OCI-LY1 (cell line): ENCODE measurements around the gene DPF3.

Experiments used
- EZH2 ChIP-seq: fragments of 200-600 bp; sonication (generic), shearing (Covaris generic); IDR thresholded peaks from 2 replicates; pipeline ENCODE4 v1.8.0; 2017; ENCODE audit warnings: borderline replicate concordance, mixed run types, mild to moderate bottlenecking, antibody characterized with exemption, low read length, moderate library complexity, mixed read lengths
- TF ChIP-seq, protein P1 (sequence below): fragments of 200-600 bp; sonication (generic), shearing (Covaris generic); IDR thresholded peaks from 2 replicates; pipeline ENCODE4 v1.5.1; 2017; ENCODE audit warnings: mild to moderate bottlenecking, antibody characterized with exemption, low read length, moderate library complexity, mixed read lengths

- TF ChIP-seq, protein P1, sequence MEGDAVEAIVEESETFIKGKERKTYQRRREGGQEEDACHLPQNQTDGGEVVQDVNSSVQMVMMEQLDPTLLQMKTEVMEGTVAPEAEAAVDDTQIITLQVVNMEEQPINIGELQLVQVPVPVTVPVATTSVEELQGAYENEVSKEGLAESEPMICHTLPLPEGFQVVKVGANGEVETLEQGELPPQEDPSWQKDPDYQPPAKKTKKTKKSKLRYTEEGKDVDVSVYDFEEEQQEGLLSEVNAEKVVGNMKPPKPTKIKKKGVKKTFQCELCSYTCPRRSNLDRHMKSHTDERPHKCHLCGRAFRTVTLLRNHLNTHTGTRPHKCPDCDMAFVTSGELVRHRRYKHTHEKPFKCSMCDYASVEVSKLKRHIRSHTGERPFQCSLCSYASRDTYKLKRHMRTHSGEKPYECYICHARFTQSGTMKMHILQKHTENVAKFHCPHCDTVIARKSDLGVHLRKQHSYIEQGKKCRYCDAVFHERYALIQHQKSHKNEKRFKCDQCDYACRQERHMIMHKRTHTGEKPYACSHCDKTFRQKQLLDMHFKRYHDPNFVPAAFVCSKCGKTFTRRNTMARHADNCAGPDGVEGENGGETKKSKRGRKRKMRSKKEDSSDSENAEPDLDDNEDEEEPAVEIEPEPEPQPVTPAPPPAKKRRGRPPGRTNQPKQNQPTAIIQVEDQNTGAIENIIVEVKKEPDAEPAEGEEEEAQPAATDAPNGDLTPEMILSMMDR: no peak
- TF ChIP-seq EZH2: no peak
Measured at GRCh38 chr14:72686832-72687231, 207.1 kb downstream of the DPF3 start.
